Adipocyte (in vitro differentiated cells): ENCODE data around the gene TMEM14A.

Experiments used
- DNase-seq: peaks from one replicate; pipeline ENCODE4 v3.0.0-alpha.2; 2015; ENCODE audit warnings: low read depth
- H3K27me3 ChIP-seq: replicated peaks from 2 replicates; pipeline ENCODE4 v1.7.0; 2013; ENCODE audit warnings: mild to moderate bottlenecking, low read length, moderate library complexity; ENCODE audit not compliant: control insufficient read depth, insufficient read depth
- H3K36me3 ChIP-seq: 2 replicates; pipeline ENCODE4 v1.7.0; 2013; ENCODE audit warnings: low read length, mild to moderate bottlenecking, moderate library complexity; ENCODE audit not compliant: control insufficient read depth, insufficient read depth, severe bottlenecking
- H3K4me1 ChIP-seq: 2 replicates; pipeline ENCODE4 v1.7.0; 2013; ENCODE audit warnings: mild to moderate bottlenecking, low read length, moderate library complexity; ENCODE audit not compliant: control insufficient read depth, insufficient read depth
- H3K4me3 ChIP-seq: 2 replicates; pipeline ENCODE4 v1.7.0; 2013; ENCODE audit warnings: mild to moderate bottlenecking, low read length, moderate library complexity
- H3K9ac ChIP-seq: 2 replicates; pipeline ENCODE4 v1.7.0; 2013; ENCODE audit warnings: mild to moderate bottlenecking, low read length, moderate library complexity
- H3K9me3 ChIP-seq: 2 replicates; pipeline ENCODE4 v1.7.0; 2013; ENCODE audit warnings: mild to moderate bottlenecking, low read length, moderate library complexity; ENCODE audit not compliant: control insufficient read depth

Gene TMEM14A

DNA sequence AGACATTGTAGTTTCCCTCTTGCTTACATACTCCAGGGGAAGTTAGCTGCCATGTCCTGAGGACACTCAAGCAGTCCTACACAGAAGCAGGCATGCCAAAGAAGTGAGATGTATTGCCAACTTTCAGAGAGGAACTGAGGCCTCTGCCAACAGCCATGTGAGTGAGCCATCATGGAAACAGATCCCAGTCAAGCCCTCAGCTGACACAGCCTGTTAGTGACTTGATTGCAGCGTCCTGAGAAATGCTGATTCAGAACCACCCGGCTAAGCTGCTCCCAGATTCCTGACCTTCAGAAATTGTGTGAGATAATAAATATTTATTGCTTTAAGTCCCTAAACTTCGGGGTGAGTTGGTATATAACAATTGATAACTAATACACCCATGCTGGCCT lies 54.2 kb downstream of the TMEM14A start:
- H3K36me3 ChIP-seq = no peaks in the 10 kb centered on the region
- no peaks in the 10 kb centered on the region for H3K9me3 ChIP-seq
- peak overlapping the region; percentile 46 for H3K9ac ChIP-seq
- H3K4me1 ChIP-seq = peaks cover 29% of the 10 kb centered on the region
- peak overlapping the region; percentile 19 for H3K4me3 ChIP-seq
- no peaks in the 10 kb centered on the region for H3K27me3 ChIP-seq
- DNase-seq = peak; percentile 11

DNA sequence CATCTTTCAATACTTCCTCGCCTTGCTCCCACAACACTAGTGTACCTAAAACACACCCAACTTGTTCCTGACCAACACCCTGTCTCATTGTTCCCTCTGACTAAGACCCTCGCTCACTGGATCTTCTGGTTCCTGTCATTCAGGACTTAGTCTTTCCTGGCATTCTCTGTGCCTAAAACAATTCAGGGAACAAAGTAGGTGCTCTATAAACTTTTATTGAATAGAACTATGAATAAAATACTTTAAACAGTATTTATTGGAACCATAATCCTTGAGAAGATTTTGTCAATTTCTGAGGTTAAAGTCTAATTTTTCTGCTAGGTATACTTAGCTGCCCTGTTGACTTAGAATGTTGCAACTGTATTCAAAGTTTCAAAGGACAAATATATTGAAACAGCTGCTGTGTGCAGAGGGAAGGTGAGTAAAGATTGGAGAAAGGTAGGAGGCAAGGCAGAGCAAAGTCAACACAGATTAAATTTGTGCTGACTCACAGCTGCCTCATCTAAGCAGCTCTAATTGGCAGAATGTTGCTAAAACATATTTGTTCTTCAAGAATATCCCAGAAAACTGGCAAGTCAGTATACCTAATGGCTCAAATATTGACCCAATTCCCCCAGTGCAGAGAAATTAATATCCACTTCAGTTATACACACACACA lies 54.8 kb downstream of the TMEM14A start:
- H3K36me3 ChIP-seq = no peaks in the 10 kb centered on the region
- no peaks in the 10 kb centered on the region for H3K9me3 ChIP-seq
- no peaks in the 10 kb centered on the region for H3K27me3 ChIP-seq
- H3K4me3 ChIP-seq = no peak overlapping the region
- peaks cover 29% of the 10 kb centered on the region for H3K4me1 ChIP-seq
- DNase-seq = peak; percentile 48
- peak overlapping the region; percentile 13 for H3K9ac ChIP-seq

DNA sequence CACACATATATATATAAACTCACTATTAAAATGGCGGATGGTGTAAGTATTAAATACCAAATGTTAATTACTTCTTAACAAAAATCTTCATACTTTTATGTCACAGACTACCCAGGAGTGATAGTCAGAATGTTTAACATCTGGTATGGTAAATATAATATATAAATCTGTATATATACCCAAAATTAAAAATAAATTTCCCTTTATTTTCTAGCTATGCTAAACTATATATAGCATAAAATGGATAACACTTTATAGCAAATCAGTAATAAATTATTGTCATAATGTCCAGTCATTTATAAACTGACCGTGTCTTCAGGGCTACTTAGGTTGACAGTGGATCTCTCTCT lies 55.3 kb downstream of the TMEM14A start:
- Histone ChIP-seq H3K36me3 (no peaks in the 10 kb centered on the region), H3K9ac (no peak overlapping the region), H3K9me3 (no peaks in the 10 kb centered on the region), H3K27me3 (no peaks in the 10 kb centered on the region), H3K4me1 (peaks cover 29% of the 10 kb centered on the region), H3K4me3 (no peak overlapping the region)
- no peak for DNase-seq

DNA sequence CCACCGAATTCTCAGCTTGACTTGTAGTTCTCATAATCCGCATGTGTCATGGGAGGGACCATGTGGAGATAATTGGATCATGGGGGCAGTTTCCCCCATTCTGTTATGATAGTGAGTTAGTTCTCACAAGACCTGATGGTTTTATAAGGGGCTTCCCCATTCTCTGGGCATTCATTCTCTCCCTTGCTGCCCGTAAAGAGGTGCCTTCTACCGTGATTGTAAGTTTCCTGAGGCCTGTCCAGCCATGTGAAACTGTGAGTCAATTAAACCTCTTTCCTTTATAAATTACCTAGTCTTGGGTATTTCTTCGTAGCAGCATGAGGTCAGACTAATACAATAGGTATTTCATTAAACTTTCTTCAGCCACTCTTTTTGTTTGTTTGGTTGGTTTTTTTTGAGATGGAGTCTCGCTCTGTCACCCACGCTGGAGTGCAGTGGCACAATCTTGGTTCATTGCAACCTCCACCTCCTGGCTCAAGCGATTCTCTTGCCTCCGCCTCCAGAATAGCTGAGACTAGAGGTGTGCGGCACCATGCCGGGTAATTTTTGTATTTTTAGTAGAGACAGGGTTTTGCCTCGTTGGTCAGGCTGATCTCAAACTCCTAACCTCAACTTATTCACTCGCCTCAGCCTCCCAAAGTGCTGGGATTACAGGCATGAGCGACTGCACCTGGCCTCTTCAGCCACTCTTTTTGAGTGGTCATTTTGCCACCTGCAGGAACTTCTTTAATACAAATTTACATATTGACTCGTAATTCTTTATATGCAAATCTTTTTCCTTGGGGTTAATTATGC lies 56.0 kb downstream of the TMEM14A start:
- Histone ChIP-seq H3K9me3 (no peaks in the 10 kb centered on the region), H3K4me3 (no peak overlapping the region), H3K27me3 (no peaks in the 10 kb centered on the region), H3K9ac (no peak overlapping the region), H3K4me1 (peaks cover 29% of the 10 kb centered on the region), H3K36me3 (no peaks in the 10 kb centered on the region)
- DNase-seq = no peak

DNA sequence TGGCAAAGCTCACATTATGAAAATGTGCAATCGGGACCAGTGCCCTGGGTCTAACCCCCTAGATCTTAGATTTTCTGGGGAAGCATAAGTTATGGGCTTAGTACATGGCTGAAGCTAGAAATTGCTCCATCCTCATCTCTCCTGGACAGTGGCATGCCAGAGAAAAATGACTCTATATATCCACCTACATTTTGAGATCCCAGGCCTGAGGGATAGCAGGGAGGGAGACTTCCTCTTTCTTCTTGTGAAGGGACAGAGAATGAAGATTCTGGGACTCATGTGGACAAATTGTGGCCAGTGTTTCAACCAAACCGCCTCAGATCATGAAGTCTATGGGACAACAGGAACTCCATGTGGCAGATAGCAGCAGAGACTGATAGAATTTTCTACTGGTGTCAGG lies 57.0 kb downstream of the TMEM14A start:
- H3K9ac ChIP-seq = no peak overlapping the region
- H3K4me3 ChIP-seq = no peak overlapping the region
- no peak for DNase-seq
- no peaks in the 10 kb centered on the region for H3K36me3 ChIP-seq
- no peaks in the 10 kb centered on the region for H3K27me3 ChIP-seq
- H3K9me3 ChIP-seq = no peaks in the 10 kb centered on the region
- peaks cover 29% of the 10 kb centered on the region for H3K4me1 ChIP-seq

DNA sequence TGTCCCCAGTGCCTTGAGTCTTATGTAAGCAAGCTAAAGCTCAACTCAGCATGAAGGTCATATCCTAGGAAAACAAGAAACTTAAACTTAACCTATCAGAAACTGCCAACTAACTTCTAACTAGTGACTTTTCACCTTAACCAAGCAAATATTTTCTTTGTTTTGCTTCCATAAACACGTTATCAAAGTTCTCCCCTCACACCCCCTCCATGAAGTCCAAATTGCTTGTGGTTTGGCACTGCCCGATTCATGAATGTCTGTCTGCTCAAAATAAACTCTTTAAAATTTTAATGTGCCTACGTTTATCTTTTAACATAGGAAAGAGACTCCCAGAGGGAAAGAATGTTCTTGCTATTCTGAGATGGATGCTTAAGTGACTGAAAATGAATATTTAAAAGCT lies 57.5 kb downstream of the TMEM14A start:
- H3K9me3 ChIP-seq = no peaks in the 10 kb centered on the region
- H3K9ac ChIP-seq = no peak overlapping the region
- H3K36me3 ChIP-seq = no peaks in the 10 kb centered on the region
- DNase-seq = no peak
- no peak overlapping the region for H3K4me3 ChIP-seq
- H3K27me3 ChIP-seq = no peaks in the 10 kb centered on the region
- peaks cover 28% of the 10 kb centered on the region for H3K4me1 ChIP-seq

DNA sequence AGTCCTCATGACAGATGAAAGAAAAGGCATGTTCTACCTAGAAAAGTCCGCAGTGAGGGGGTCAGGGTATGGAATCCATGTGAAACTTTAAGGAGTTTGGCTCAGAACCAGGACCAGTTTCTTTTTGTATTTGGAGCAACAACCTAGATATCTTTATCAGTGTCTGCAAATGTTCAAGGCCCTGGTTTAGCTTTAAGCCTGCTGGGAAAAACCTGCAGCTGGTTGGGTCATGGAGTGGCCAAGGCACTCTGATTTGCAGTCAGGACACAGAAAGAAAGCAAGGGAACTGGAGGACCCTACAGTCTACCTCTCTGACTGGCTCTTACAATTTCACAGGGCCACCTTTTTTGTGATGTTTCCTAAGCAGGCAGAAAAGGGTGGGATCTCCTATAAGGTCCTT lies 58.7 kb downstream of the TMEM14A start:
- H3K4me1 ChIP-seq = peaks cover 17% of the 10 kb centered on the region
- no peaks in the 10 kb centered on the region for H3K36me3 ChIP-seq
- no peak for DNase-seq
- H3K9me3 ChIP-seq = no peaks in the 10 kb centered on the region
- no peaks in the 10 kb centered on the region for H3K27me3 ChIP-seq
- no peak overlapping the region for H3K4me3 ChIP-seq
- H3K9ac ChIP-seq = no peak overlapping the region

DNA sequence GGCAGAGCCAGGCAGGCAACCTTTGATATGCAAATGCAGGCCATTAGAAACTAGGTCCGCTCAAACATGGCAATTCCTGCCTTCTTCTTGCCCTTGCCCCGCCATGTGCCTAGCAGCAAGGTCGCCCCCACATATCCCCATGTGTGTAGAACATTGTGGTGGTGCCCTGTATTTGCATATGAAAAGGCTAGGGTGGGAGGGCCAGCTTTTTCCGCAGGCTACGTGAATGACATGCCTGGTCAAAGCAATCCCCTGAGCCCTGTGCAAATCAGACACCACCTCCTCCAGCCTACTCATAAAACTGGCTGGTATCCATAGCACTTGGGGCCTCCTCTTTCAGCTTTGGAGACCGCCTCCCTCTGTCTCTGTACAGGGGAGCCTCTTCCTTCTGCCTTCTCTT lies 60.8 kb downstream of the TMEM14A start:
- Histone ChIP-seq H3K9ac (no peak overlapping the region), H3K9me3 (no peaks in the 10 kb centered on the region), H3K27me3 (no peaks in the 10 kb centered on the region), H3K4me1 (no peaks in the 10 kb centered on the region), H3K36me3 (no peaks in the 10 kb centered on the region), H3K4me3 (no peak overlapping the region)
- no peak for DNase-seq

DNA sequence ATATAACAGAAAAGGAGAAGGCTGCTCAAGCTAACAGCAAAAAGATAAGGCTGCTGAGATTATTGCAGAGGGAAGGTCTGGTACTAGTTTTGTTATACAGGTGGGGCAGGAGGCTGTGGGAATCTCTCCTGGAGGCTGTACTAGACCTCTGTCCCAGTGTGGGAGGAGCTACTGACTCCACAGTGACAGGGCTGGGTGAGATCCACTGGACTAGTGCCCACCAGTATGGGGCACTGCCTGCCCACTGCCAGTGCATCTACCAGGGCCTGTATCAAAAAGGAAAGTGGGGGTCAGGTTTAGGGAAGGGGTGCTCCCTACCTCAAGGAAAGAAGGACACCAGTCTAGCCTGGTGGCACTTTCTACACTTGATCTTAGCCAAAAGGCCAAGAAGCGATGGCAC lies 62.3 kb downstream of the TMEM14A start:
- no peaks in the 10 kb centered on the region for H3K9me3 ChIP-seq
- DNase-seq = no peak

DNA sequence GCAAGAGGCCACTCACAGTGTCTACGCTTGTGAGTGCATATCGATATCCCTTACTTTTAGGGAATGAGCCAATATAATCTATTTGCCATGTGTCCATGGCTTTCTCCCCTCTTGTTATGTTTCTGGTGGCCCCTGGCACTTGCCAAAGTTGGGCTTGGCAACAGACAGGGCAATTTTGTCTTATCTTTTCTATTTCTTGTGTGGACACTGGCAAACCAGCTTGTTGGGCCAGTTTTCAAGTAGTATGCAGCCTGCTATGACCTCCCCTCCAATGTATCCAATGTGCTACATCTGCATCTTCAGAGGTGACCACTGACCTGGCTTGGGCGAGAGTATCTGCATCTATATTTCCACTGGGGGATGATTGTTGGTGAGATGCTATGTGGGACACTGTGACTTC lies 63.2 kb downstream of the TMEM14A start:
- DNase-seq = no peak
- Histone ChIP-seq H3K27me3 (peaks cover 4% of the 10 kb centered on the region), H3K9me3 (no peaks in the 10 kb centered on the region)

More for the DNA sequence above, 62.3 kb downstream of the TMEM14A start:
- H3K9ac ChIP-seq = no peak overlapping the region
- no peaks in the 10 kb centered on the region for H3K4me1 ChIP-seq
- peaks cover 4% of the 10 kb centered on the region for H3K27me3 ChIP-seq
- H3K4me3 ChIP-seq = no peak overlapping the region
- no peaks in the 10 kb centered on the region for H3K36me3 ChIP-seq

DNA sequence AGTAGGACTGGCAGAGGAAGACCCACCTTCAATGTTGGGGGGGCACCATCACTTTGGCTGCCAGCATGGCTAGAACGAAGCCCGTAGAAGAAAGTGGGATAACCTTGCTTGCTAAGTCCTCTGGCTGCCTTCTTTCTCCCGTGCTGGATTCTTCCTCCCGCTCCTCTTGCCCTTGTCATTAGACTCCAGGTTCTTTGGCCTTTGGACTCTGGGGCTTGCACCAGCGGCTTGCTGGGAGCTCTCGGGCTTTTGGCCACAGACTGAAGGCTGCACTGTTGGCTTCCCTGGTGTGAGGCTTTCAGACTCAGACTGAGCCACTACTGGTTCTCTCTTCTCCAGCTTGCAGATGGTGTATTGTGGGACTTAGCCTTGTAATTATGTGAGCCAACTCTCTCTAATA lies 64.2 kb downstream of the TMEM14A start:
- Histone ChIP-seq H3K9ac (no peak overlapping the region), H3K4me1 (no peaks in the 10 kb centered on the region), H3K36me3 (no peaks in the 10 kb centered on the region), H3K9me3 (peaks cover 5% of the 10 kb centered on the region), H3K27me3 (peaks cover 4% of the 10 kb centered on the region), H3K4me3 (no peak overlapping the region)
- no peak for DNase-seq

More for the DNA sequence above, 63.2 kb downstream of the TMEM14A start:
- Histone ChIP-seq H3K9ac (no peak overlapping the region), H3K36me3 (no peaks in the 10 kb centered on the region), H3K4me1 (no peaks in the 10 kb centered on the region), H3K4me3 (no peak overlapping the region)
